Measurements from ENCODE around the gene MINDY4.

DNA sequence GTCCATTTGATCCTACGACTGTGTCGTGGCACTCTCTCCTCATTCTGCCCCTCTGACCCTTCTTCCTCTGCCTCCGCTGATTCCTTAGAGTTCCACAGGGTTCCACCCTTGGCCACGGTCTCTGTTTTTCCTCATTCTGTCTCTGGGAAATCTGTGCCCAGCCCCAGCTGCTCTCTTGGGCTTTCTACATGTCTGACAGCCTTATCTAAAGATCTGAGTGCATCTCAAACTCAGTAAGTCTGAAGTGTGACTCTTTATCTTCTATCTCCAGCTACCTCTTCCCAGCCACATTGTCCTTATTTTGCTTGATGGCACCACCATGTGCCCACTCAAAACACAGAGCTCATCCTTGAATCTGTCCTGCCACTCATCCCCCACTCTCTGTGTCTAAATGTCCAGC is 78.3 kb downstream of the MINDY4 start:
- TF ChIP-seq, protein P1, sequence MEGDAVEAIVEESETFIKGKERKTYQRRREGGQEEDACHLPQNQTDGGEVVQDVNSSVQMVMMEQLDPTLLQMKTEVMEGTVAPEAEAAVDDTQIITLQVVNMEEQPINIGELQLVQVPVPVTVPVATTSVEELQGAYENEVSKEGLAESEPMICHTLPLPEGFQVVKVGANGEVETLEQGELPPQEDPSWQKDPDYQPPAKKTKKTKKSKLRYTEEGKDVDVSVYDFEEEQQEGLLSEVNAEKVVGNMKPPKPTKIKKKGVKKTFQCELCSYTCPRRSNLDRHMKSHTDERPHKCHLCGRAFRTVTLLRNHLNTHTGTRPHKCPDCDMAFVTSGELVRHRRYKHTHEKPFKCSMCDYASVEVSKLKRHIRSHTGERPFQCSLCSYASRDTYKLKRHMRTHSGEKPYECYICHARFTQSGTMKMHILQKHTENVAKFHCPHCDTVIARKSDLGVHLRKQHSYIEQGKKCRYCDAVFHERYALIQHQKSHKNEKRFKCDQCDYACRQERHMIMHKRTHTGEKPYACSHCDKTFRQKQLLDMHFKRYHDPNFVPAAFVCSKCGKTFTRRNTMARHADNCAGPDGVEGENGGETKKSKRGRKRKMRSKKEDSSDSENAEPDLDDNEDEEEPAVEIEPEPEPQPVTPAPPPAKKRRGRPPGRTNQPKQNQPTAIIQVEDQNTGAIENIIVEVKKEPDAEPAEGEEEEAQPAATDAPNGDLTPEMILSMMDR (IDR thresholded peaks at IDR 0.05; ENCODE audit: control extremely low read depth in 1 of 3, insufficient read depth in 1 of 3, low read depth in 1 of 3, low read length in 3 of 3): no peak
- TF ChIP-seq JUN (IDR thresholded peaks at IDR 0.05; ENCODE audit: low read depth, low read length) (no peak), POLR2AphosphoS5 (IDR thresholded peaks at IDR 0.05; ENCODE audit: low read depth, low read length) (no peak), SP1 (IDR thresholded peaks at IDR 0.05; ENCODE audit: low read depth, low read length) (no peak), EZH2 (IDR thresholded peaks at IDR 0.05; ENCODE audit: low read depth, low read length, severe bottlenecking) (no peak), CBX5 (IDR thresholded peaks at IDR 0.05; ENCODE audit: low read depth, low read length) (no peak), TEAD4 (IDR thresholded peaks at IDR 0.05; ENCODE audit: low read depth, low read length) (no peak)
- TF ChIP-seq, protein P2, sequence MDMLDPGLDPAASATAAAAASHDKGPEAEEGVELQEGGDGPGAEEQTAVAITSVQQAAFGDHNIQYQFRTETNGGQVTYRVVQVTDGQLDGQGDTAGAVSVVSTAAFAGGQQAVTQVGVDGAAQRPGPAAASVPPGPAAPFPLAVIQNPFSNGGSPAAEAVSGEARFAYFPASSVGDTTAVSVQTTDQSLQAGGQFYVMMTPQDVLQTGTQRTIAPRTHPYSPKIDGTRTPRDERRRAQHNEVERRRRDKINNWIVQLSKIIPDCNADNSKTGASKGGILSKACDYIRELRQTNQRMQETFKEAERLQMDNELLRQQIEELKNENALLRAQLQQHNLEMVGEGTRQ (IDR thresholded peaks at IDR 0.05; ENCODE audit: low read length): no peak

Data from H1 (cell line).